Measurements from ENCODE around the gene MMAB.

MMAB gene

GRCh38 chr12:109512608-109513007 is 60.7 kb downstream of the MMAB start:
- DNase-seq (ENCODE audit: low spot score), result no peak

GRCh38 chr12:109510196-109510595 is 63.1 kb downstream of the MMAB start:
- DNase-seq (ENCODE audit: low spot score), result no peak

- DNase-seq (ENCODE audit: low spot score), result no peak
These were observed 69.2 kb downstream of the MMAB start for GRCh38 chr12:109504068-109504467.
